Osteocyte (in vitro differentiated cells): ENCODE results near the gene SHISA8. TPM values are rescaled to one million over a fixed set of nuclear protein-coding genes. Genes with fewer than 3 reads are reported as not detected.
A peak's percentile ranks its signal among the peaks of the same experiment; 100 is the strongest.
"Not testable (repeated sequence)": the region's sequence is repeated elsewhere in the genome, so short reads cannot be mapped to it uniquely, and the experiment has no call there.

Source experiments
- DNase-seq: peaks from one replicate; pipeline ENCODE4 v3.0.0; 2021; ENCODE audit warnings: mixed read lengths; ENCODE audit not compliant: unreplicated experiment; ENCODE audit errors: extremely low spot score
- H3K27ac Mint-ChIP-seq: one replicate; pipeline ENCODE4 v1.8.0; 2021; ENCODE audit warnings: mild to moderate bottlenecking, mixed read lengths; ENCODE audit not compliant: unreplicated experiment
- H3K27me3 Mint-ChIP-seq: one replicate; pipeline ENCODE4 v1.8.0; 2021; ENCODE audit warnings: mixed read lengths; ENCODE audit not compliant: unreplicated experiment
- H3K36me3 Mint-ChIP-seq: one replicate; pipeline ENCODE4 v1.8.0; 2021; ENCODE audit warnings: mixed read lengths; ENCODE audit not compliant: unreplicated experiment
- H3K4me1 Mint-ChIP-seq: one replicate; pipeline ENCODE4 v1.8.0; 2021; ENCODE audit warnings: mixed read lengths; ENCODE audit not compliant: unreplicated experiment
- H3K4me3 Mint-ChIP-seq: one replicate; pipeline ENCODE4 v1.8.0; 2021; ENCODE audit warnings: mild to moderate bottlenecking, moderate library complexity, mixed read lengths; ENCODE audit not compliant: unreplicated experiment
- H3K9me3 Mint-ChIP-seq: one replicate; pipeline ENCODE4 v1.8.0; 2021; ENCODE audit warnings: mixed read lengths; ENCODE audit not compliant: unreplicated experiment
- CTCF ChIP-seq: fragments of 200-600 bp; sonication (generic); IDR thresholded peaks from 2 replicates; pipeline ENCODE4 v1.5.0; 2021; ENCODE audit warnings: antibody characterized with exemption, mild to moderate bottlenecking, moderate library complexity
- total RNA-seq: library from RNA; stranded (reverse); gene quantifications from 2 replicates; pipeline ENCODE4 v1.2.1, GENCODE V29; 2021

The SHISA8 gene
- total RNA-seq, 1 donor from 2014 or later: not detected

DNA sequence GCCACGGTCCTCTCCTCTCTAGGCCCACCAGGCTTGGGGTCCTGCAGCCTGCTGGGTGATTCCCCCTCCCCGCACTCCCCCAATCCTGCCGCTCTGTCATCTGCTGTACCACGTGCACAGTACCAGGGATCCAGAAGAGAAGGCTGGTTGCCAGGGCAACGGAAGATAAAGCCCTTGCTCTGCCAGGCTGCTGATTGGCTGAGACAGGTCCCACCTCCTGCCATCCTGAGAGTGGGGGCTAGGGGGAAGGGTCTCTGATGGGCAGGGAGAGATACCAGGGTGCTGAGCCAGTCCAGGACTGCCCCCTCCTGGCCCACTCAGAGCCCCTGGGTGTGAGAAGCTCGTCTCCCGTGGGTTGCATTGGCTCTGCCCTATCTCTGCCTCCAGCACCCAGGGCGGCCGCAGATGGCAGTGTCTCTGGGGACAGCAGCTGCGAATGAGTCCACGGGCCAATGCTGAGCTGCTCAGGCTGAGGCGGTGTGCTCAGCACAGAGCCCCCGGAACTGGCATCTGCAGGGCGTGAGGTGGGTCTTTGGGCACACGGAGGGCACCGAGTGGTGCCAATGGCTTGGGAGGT is 37.1 kb upstream of the SHISA8 start, which contains the start of gene SMIM45:
Gene SMIM45 (plus strand): TSS at position 253 of the 577 bp plus-strand sequence.
- Mint-ChIP-seq H3K27me3 (no peaks in the 10 kb centered on the region), H3K9me3 (no peaks in the 10 kb centered on the region), H3K27ac (no peak within 1 kb of the TSS), H3K4me1 (peaks cover 6% of the 10 kb centered on the region), H3K36me3 (no peaks in the 10 kb centered on the region), H3K4me3 (no peak within 1 kb of the TSS)
- no peak for DNase-seq
- TF ChIP-seq CTCF: no peak

- H3K36me3 Mint-ChIP-seq: no peaks in the 10 kb centered on the region
- peaks cover 12% of the 10 kb centered on the region for H3K4me1 Mint-ChIP-seq
- H3K9me3 Mint-ChIP-seq: no peaks in the 10 kb centered on the region
- H3K27ac Mint-ChIP-seq: no peak overlapping the region
- H3K4me3 Mint-ChIP-seq: no peak overlapping the region
- no peak for DNase-seq
- no peaks in the 10 kb centered on the region for H3K27me3 Mint-ChIP-seq
- no peak for TF ChIP-seq CTCF
Measured at GRCh38 chr22:41949297-41949965, 34.6 kb upstream of the SHISA8 start.

- H3K36me3 Mint-ChIP-seq, H3K27ac Mint-ChIP-seq, H3K4me3 Mint-ChIP-seq, H3K9me3 Mint-ChIP-seq, DNase-seq, H3K27me3 Mint-ChIP-seq: not testable (repeated sequence)
- H3K4me1 Mint-ChIP-seq: peaks cover 12% of the 10 kb centered on the region
Measured at GRCh38 chr22:41948928-41949296, 34.0 kb upstream of the SHISA8 start.

DNA sequence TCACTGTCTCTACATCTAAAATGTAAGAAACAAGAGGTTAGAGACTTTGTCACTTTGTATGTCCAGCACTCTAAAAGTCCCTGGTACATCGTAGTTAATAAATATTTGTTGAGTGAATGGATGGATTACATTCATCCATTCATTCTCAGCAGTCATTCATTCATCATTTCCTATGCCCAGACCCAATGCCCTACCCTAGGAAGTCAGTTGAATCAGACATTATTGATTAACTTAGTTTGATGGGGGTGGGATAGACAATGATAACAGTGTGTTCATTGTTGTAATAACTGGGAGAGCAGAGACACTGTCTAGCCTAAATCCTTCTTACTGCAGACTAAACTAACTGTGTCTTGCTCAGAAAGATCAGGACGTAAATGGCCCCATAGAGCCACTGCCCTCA is 33.3 kb upstream of the SHISA8 start:
- TF ChIP-seq CTCF: no peak
- H3K4me3 Mint-ChIP-seq: no peak overlapping the region
- H3K27ac Mint-ChIP-seq: no peak overlapping the region
- no peak for DNase-seq
- H3K27me3 Mint-ChIP-seq: no peaks in the 10 kb centered on the region
- no peaks in the 10 kb centered on the region for H3K36me3 Mint-ChIP-seq
- H3K9me3 Mint-ChIP-seq: no peaks in the 10 kb centered on the region
- peaks cover 12% of the 10 kb centered on the region for H3K4me1 Mint-ChIP-seq

DNA sequence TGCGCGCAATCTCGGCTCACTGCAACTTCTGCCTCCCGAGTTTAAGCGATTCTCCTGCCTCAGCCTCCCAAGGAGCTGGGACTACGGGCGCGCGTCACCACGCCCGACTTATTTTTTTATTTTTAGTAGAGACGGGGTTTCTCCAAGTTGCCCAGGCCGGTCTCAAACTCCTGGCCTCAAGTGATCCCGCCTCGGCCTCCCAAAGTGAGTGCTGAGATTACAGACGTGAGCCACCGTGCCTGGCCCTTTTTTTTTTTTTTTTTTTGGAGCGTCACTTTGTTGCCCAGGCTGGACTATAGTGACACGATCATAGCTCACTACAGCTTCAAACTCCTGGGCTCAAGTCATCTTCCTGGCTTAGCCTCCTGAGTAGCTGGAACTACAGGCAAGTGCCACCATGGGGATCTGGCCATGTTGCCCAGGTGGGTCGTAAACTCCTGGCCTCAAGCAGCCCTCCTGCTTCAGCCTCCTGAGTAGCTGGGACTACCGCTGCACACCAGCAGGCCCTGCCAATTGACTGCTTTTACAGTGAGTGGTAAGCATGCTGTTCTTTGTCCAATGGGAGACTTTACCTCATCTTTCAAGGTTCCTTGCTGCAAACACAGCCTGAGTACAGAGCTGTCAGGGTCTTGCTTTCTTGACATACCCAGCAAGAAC is 32.7 kb upstream of the SHISA8 start:
- H3K4me3 Mint-ChIP-seq: no peak overlapping the region
- peak overlapping the region; percentile 60 for H3K27ac Mint-ChIP-seq
- no peaks in the 10 kb centered on the region for H3K36me3 Mint-ChIP-seq
- H3K27me3 Mint-ChIP-seq: no peaks in the 10 kb centered on the region
- TF ChIP-seq CTCF: no peak
- no peaks in the 10 kb centered on the region for H3K9me3 Mint-ChIP-seq
- DNase-seq: no peak
- H3K4me1 Mint-ChIP-seq: peaks cover 12% of the 10 kb centered on the region
